GM19397 (cell line): Measurements from ENCODE around the gene VPS50.

ENCODE experiments used
- ATAC-seq: cut with Tn5 transposase; IDR thresholded peaks from one replicate; pipeline ENCODE4 v1.9.1; 2021; ENCODE audit warnings: mild to moderate bottlenecking, moderate library complexity; ENCODE audit not compliant: unreplicated experiment

The VPS50 gene

DNA sequence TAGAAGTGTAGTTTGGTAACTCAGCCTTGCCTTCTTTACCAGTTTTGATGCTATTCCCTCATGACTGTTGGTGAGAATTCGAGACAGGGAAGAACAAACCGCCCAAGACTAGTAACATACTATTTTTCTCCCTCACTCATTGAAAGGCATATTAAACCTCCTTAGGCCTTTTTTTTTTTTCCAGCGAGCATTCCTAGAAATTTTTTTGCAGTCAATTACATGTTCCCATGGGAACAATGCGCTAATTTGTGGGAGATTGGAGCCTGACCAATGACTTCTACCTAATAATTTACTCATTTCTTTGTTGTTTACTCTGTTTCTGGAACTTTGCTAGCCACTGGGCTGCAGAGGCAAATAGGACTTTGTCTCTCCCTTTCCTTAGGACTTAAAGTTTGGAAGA is 6.0 kb downstream of the VPS50 start:
- ATAC-seq = no peak

DNA sequence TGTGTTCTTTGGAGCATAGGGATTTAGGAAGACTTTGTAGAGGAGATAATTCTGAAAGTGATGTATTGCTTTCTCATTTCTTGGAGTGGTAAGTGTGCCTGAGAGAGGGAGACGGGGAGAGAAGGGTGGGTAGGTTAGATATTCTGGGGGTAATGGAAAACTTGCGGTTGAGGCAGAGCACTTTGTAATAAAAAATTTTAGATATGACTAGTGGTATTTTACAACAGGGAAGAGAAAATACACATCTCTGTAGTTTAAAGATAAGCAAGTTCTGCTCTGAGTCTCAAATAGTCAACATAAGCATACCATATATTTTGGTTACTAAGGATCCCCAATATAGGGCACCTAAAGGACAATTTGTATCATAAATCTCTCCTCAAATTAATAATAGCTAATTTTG is 6.6 kb downstream of the VPS50 start:
- no peak for ATAC-seq

DNA sequence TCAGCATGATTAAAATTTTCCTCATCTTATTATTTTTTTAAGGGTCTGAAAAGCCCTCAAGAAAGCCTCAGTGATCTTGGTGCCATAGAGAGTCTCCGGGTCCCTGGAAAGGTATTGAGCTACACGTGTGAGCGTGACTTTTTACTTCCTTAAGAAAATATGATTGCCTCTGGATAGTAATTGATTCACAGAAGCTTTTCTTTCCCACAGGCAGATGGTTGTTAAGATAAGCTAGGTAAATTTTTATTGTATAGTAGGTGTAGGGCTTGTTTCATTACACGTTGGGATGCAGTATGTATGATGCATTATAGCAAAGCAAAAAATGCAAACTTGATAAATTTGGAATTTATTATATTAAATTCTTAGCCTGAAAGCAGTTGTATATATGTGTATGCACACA is 7.7 kb downstream of the VPS50 start:
- ATAC-seq = no peak

DNA sequence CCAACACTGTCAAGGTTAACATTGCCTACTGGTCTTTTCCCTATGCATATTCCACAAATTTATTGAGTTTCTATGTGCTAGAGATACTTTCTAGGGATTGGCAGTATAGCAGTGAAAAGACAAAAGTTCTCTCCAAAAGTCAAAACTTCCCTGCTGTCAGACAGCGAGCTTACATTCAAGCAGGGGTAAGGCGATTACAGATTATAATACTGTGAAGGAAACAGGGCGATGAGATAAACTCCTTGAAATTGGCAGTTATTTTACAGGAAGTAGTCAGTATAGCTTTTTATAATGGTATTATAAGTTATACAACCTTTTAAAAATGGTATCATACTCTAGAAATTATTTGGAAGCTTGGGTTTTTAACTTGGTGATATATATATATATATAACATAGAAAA is 9.9 kb downstream of the VPS50 start:
- no peak for ATAC-seq

DNA sequence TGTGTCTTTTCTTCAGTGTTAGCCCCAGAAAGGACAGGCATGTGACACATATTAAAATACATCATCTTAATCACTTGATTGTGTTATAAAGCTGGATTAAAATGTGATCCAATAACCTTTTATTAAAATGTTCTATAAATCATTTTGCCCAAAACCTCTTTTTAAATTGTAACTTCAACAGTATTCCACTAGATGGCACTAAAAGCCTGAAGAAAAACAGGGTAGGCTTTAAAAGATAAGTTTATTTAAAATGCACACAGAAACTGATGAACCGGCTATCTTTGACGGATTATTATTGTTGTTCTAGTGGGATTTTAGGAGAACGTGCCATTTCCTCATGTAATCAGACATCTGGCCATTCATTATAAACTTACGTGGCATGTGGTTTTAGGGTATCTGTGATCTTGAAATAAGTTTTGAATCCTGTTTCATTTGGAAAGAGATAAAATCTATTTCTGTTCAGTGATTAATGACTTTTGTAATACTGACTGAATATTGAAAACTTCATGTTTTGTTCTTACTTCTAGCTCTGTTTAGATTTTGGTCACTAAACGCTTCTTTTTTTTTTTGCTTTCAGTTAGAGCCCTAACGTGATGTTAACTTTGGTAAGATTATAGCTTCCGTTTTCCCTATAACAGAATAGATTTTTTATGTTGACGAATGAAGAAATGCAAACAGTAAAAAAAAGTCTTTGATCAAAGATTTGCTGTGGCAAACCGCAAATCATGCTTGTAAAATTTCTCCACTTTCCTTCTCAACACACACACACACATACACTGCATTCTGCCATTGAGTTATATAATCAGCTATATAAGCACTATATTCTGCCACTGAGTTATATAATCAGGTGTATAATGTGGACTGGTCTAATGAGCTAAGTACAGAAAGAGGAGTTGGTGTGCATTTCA is 13.6 kb downstream of the VPS50 start:
- no peak for ATAC-seq

DNA sequence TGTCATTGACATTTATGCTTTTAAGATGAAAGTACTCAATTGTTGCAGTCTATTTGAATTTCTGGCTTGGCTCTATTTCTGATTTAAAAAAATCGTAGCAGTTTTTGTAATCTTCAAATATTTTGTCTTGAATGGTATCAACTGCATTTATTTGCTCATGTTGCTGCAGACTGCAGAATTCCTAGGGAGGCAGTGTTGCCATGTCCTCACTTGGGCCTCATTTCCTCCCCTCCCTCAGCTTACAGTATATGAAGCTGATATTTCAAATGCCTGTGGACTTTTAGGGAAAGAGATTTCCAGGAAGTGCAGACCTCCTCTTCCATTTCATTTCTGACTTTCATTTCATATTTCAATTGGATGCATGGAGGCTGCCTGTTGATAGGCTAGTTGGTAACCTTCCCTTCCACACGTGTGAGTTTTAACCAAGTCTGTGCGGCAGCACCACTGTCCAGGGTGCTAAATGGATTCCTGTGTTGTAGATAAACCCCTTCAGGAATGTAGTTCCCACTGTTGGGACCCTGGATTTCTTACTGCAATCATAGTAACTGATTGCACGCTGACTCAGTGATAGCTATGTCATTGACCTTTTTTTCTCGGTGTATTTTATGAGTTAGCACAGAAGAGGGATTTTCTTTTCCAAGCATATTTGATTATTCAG is 17.5 kb downstream of the VPS50 start:
- no peak for ATAC-seq

DNA sequence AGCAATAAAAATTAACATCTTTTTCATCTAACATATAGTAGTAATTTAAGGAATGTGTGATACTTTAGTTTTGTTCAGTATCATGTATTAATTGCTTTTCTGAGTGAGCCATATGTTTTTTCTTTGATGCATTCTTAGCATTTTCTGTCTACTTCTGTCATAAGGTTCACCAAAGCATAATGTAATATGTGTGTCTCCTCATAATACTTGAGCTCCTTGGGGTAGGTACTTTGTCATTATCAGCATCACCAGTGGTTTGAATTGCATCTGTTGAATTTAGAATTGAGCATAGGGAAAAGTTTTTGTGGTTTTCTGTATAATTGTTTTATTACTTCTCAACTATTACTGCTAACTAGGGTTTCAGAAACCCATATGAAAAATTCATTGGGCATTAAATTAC is 26.5 kb downstream of the VPS50 start:
- ATAC-seq = no peak

DNA sequence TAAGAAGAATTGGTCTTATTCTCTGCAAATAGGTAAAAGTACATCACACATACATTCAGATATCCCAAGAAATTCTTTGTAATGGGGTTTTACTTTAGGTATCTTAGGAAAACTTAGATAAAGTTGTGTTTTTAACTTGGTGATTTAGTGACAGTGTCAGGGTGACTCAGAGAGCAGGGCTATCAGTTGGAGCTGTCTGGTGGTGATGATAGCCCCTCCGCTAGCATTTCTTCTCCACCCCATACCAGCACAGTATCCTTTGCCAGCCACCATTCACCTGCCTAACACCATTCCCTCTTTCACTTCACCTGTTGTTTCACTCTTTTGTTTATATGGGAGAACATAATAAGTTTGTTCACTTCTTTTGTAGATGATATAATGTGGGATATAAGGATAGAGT is 30.4 kb downstream of the VPS50 start:
- no peak for ATAC-seq

DNA sequence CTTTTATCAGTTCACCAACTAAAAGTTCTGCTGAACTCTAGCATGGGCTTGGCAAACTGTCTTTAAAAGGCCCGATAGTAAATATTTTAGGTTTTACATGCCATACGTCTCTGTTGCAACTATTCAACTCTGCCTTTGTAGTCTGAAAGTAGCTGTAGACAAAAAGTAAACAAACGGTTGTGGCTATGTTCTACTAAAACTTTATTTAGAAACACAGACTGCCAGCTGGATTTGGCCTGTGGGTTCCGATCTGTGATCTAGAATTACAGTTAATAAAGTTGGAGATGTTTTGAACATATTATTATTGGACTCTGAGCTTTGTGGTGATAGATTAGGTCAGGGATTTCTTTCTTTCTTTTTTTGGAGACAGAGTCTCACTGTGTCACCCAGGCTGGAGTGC is 33.1 kb downstream of the VPS50 start:
- ATAC-seq = no peak

DNA sequence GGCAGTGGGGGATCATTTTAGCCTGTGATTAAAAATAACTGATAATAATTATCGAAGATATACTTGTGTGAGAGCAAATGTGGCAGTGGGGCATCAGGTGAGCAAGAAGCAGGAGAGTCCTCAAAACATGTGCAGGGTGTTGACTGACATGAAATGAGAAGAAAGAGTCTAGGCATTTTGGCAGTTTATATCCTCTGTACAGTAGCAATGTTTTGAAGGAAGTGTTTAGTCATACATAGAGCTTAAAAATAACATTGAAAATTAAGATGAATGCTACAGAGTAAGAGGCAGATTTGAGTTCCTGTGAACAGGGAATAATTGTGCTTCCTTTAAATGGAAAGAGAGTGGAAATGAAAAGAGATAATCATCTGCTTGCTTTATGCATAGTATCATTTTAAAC is 47.4 kb downstream of the VPS50 start:
- no peak for ATAC-seq

DNA sequence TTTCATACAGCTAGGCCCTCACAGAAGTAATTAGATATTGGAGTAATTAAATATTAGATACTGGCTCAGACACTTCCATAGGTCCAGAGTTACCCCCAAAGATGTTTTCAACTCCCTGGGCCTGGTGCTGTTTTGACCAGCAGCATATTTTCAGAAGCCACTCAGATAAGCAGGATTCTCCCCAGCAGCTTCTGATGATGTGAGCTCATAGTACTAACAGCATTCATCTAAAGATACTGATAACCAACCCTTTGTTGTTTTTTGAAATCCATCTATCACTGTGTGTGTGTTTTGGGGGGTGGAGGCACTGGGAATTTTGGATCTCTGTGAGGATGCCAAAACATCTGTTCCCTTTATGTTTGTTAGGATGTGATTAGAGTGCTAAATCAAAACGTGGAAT is 52.7 kb downstream of the VPS50 start:
- no peak for ATAC-seq

DNA sequence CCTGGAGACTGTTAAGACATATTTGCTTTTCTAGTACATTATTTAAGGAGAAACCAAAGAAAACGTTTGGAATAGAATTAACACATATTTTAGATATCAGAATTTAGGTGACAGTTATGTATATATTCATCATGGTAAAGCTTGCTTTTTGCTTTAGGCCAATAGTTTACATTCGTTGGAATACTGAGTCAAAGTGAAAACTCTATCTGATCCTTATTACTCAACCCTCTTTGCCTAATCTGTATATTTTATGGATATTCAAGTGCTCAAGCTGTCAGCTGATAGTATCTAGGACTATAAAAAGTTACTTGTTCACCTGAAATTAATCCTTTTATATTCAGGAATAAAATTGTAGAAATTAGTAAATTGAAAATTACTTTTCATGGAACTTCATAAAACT is 61.1 kb downstream of the VPS50 start:
- ATAC-seq = no peak

DNA sequence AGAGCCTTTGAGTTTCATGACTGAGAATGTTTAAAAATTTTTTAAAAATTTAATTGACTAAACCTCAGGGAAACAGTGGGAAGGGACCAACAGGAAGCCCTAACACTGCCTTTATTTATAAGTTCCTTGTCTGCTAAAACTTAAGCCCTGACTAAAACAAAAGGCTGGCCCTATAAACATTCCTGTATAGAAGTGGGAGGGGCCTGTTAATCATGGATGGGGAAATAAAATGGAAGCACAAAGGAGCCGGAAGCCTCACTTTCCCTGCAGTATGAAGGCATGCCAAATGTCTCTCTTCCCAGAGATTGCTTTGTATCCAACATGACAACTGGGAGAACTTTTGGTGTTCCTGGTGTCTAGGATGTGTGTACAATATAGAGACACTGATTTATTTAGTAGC is 66.0 kb downstream of the VPS50 start:
- no peak for ATAC-seq

DNA sequence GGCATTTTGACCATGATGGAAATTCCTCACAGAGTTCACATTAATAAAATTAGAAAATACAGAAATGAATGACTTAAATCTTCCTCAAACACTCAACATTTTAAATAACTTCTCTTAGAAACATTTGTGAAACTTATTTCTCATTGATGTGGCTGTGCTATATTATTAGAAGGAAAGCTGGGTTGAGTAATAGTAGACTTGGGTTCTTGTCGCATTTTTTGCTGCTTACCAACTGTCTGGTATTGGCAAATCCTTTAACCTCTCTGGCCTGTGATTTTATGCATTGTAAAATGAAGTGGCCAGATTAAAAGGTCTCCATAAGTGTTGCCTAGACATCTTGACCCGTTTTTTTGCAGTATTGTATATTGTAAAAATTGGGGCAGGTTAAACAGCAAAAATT is 66.5 kb downstream of the VPS50 start:
- no peak for ATAC-seq

DNA sequence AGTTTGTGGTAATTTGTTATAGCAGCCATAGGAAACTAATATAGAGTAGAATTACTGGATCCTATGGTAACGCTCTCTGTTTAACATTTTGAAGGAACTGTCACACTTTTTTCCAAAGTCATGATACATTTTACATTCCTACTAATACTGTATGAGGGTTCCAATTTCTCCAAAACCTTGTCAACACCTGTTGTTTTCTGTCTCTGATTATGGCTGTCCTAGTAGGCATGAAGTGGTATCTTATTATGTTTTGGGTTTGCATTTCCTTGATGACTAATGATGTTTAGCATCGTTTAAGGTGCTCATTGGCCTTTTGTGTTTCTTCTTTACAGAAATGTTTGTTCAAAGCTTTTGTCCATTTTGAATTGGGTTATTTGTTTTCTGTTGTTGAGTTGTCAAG is 69.6 kb downstream of the VPS50 start:
- no peak for ATAC-seq

DNA sequence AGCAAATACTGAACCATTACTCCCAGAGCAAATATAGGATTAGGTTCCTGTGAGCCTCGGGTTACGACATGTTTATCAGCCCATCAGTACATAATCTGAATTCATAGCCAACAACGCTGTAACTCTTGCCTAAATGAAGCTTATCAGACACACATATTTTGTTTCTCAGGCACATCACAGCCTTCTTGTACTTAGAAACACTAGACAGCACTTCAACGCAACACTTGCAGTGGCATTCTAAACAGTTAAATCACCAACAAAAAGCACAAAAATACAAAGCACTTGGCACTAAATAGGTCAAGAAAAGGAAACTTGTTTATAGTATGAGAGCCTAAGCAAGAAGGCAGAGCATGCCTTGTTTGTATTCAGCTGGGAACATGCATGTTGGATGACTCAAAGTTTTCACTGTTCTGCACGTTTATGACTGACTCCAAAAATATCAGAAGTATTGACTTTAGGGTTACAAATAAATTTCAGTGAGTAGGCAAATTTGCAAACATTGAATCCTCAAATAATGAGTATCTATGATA is 75.0 kb downstream of the VPS50 start:
- ATAC-seq = no peak

DNA sequence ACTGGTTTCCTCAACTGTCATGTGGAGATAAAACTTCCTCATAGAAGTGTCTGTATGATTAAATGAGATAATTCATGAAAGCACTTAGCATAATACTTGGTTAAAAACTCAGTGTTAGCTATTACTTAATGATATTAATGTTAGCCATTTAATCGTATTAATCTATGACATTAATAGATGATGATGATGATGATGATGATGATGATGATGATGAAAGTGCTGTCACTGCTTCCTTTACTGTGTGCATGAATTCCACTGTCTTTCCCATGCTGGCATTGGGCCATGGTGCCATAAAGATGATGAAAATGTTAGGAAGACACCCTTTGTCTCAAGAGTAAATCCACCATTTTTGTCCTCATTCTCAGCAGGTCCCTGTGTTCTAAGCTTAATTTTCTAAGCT is 75.8 kb downstream of the VPS50 start:
- ATAC-seq = no peak

DNA sequence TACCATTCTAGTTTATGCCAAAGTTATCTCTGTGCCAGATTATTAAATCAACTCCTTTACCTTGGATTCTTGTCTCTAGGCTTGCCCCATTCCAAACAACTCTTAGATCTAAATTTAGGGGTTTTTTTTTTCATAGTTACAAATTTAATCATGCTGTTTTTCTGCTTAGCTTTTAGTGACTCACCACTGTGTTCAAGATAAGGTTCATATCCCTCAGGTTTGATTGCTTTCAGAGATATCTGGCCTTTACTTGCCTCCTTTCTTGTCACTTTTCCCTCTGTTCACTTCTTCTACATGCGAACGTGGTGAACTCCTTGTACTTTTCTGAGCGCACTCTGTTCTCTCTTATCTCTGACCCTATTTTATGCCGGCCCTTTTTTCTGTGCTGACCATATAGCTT is 78.2 kb downstream of the VPS50 start:
- no peak for ATAC-seq

DNA sequence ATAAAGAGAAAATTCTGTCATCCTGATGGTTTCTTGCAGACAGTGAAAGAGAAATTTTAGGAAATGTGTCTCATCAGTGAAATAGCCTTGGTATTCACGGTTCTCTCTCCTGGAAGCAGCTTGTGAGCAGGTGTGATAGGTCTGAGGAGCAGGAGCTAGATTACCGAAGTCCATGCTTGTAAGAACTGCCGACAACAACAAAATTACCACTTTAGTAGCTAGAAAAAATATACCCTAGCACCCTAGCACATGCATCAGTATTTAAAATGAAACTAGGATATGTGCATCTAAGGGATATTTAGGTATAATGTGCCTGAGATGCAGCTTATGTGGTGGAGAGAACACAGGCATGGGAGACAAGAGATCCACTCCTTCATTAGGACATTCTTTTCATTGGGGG is 82.3 kb downstream of the VPS50 start:
- no peak for ATAC-seq

DNA sequence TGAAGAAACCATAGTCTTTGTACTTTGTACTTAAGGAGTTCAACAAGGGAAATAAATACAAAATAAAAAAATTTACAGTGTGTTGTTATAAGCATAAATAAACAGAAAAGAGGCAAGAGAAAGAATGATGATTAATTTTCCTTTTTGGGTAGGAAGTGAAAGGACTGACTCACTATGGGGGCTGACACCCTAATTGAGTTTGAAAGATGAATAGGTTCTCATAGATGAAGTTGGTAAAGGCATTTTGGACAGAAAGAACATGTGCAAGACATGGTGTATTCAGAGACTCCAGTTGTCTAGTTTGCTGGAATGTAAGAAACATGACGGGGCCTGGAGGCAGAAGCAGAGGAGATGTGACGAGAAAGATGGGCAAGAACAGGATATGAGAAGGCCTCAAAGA is 83.7 kb downstream of the VPS50 start:
- no peak for ATAC-seq

DNA sequence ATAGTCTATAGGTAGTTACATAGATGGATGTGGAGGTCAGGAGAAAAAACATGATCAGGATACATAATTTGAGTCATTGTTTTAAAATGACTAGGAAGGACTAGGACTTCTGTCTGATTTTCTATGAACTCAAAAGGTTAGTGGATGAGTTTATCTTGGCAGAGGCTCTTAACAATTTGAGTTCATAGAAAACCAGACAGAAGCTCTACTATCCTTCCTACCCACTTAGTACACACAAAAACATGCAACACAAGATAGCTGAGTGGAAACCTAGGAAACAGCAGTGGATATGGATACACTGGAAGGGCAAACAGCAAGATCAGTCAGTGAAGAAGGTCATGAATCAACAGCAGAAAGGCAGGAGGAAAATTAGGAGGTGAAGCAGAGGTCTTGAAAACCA is 84.6 kb downstream of the VPS50 start:
- no peak for ATAC-seq

DNA sequence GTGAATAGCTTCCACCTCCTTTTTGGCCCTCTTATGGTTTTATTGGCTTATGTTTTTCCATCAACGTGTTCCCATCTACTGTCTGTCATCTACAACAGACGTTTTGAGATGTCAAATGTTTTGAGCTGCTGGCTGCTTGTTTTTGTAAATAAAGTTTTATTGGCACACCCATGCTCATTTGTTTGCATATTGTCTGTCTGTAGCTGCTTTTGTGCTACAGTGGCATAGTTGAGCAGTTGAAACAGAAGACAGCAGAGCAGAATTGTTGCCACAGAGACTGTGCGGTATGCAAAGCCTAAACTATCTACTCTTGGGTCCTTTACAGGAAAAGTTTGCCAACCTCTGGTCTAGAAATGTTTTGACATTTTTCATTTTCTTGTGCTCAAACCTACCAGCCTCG is 88.7 kb downstream of the VPS50 start:
- ATAC-seq = no peak
